Choroid plexus epithelial cell (primary cell): ENCODE measurements around the gene CD52.
A peak's percentile ranks its signal among the peaks of the same experiment; 100 is the strongest.

Experiments used
- DNase-seq: peaks from one replicate; pipeline ENCODE4 v3.0.0-alpha.2; 2010; ENCODE audit warnings: low read depth
- H3K4me3 ChIP-seq: 2 replicates; pipeline ENCODE4 v1.5.1; 2011; ENCODE audit warnings: low read depth, mild to moderate bottlenecking, control low read depth, low read length, moderate library complexity
- TF ChIP-seq, protein P1 (sequence below): conservative IDR thresholded peaks from 2 replicates; pipeline ENCODE4 v1.5.1; 2011; ENCODE audit warnings: low read depth, mild to moderate bottlenecking, control low read depth, inconsistent platforms, low read length, moderate library complexity

Gene CD52

GRCh38 chr1:26285366-26286063 is 32.2 kb upstream of the CD52 start:
- TF ChIP-seq, protein P1, sequence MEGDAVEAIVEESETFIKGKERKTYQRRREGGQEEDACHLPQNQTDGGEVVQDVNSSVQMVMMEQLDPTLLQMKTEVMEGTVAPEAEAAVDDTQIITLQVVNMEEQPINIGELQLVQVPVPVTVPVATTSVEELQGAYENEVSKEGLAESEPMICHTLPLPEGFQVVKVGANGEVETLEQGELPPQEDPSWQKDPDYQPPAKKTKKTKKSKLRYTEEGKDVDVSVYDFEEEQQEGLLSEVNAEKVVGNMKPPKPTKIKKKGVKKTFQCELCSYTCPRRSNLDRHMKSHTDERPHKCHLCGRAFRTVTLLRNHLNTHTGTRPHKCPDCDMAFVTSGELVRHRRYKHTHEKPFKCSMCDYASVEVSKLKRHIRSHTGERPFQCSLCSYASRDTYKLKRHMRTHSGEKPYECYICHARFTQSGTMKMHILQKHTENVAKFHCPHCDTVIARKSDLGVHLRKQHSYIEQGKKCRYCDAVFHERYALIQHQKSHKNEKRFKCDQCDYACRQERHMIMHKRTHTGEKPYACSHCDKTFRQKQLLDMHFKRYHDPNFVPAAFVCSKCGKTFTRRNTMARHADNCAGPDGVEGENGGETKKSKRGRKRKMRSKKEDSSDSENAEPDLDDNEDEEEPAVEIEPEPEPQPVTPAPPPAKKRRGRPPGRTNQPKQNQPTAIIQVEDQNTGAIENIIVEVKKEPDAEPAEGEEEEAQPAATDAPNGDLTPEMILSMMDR: peak; percentile 56
- H3K4me3 ChIP-seq: no peak overlapping the region
- DNase-seq: no peak

- TF ChIP-seq, protein P1: no peak
- DNase-seq: no peak
- no peak overlapping the region for H3K4me3 ChIP-seq
Observed at GRCh38 chr1:26286064-26286416, 31.7 kb upstream of the CD52 start.

- TF ChIP-seq, protein P1: no peak
- DNase-seq: no peak
- no peak overlapping the region for H3K4me3 ChIP-seq
Observed at GRCh38 chr1:26287033-26287711, 30.6 kb upstream of the CD52 start.

- no peak overlapping the region for H3K4me3 ChIP-seq
- TF ChIP-seq, protein P1: no peak
- no peak for DNase-seq
Observed at GRCh38 chr1:26287811-26288210, 29.9 kb upstream of the CD52 start.

- no peak for DNase-seq
- TF ChIP-seq, protein P1: no peak
- no peak overlapping the region for H3K4me3 ChIP-seq
Observed at GRCh38 chr1:26288311-26288941, 29.3 kb upstream of the CD52 start.

DNA sequence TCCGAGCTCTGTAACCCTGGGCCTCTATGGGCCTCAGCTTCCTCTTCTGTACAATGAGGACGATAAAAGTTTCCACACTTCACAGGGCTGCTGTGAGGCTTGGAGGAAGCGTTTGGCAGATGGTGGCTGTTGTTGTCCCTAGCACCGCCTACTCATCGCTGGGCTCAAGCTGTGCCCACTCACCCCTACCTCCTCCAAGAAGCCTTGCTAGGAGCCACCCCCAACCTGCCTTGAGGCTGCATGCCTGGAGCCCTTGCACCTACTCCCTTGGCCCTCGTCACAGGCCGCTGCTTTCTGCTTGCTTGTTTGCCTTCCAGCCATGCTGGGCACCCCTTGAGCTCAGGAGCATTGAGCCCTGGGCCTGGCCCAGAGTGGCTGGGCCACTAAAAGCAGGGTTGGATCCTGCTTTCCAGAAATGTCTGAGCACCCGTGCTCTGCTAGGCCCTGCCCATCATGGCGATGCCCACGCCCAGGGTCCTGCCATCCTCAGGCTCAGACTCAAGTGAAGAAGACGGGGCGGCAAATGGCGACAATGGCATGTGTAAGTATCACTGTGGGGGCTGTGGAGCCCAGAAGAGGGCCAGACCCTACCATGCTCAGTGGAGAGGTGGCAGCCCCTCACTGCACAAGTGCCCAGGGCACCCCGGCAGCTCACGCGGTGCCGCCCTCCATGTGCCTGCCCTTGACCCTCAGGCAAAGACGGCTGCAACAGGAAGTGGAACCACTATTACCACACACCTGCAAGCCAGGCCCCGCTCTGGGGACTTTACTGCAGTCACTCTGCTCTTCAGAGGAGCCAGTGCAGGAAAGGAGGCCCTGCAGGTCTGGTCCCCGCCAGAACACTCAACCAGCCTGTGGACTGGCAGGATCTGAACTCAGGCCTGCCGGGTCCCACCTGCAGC is 28.3 kb upstream of the CD52 start:
- TF ChIP-seq, protein P1: no peak
- no peak for DNase-seq
- H3K4me3 ChIP-seq: no peak overlapping the region
